Fibroblast of skin of right biceps (primary cell): Measurements from ENCODE around the gene KDM5B.
"Not testable (repeated sequence)": the region's sequence is repeated elsewhere in the genome, so short reads cannot be mapped to it uniquely, and the experiment has no call there.

Source experiments
- DNase-seq: peaks from one replicate; pipeline ENCODE4 v3.0.0-alpha.2; 2013

KDM5B gene

DNA sequence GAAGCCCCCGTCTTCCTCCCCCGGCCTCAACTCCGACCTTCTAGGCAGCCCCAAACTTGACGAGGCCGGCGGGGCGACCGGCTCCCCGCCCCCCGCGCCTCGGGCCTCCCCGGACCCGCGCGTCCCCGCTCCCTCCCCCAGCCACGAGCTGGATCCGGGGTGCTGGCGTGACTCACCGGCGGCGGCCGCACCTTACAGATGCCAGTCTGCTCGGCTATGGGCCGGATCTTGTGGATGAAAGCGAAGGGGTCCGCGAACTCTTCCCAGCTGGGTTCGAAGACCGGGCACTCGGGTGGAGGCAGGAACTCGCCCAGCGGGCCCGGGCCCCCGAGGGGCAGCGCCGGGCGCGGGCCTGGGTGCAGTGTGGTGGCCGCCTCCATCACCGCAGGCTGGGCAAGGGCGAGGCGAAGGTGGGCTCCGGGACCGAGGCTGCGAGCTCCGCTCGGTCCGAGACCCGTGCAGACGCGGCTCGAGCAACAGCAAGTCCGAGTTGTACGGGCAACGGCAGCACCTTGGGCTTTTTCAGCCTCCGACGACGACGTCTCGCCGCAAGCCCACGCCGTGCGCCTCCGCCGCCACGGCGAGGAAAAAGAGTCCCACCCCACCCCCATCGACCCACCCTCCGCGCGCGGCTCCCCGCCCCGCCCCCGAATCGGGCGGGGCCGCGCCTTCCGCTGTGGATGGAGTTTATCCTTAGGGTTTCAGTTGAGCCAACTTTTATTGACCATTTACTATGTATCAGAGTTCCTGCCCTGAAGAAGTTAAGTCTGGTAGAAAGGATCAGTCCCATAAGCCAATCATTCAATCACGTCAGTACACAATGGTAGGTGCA is at the start of gene KDM5B:
TSS of gene KDM5B (minus strand) at position 496 of the 832 bp plus-strand sequence. CDS start at position 380, 116 bp downstream.
- peak; percentile 81 for DNase-seq

DNA sequence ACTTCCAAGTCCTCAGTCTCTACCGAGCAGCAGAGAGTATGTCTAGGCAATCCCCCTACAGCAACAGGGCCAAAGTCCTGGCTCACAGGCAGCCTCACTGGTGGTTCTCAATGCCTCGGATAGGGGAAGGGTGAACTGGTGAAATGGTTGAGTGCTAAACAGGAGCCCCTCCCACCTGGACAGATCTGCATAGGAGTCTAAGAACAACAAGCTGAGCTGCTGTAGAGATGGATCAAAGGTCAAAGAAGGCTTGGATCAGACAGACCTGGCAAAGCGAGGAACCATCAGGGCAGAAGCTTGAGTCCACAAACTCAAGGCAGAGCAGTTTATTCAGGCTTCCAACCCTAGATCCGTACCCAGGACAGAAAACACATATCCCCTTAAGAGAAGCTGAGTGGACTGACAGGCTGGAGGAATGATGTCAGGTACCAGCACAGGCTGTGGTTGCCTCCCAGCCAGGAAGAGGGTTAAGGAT is 49.0 kb upstream of the KDM5B start:
- no peak for DNase-seq

- no peak for DNase-seq
Measured at GRCh38 chr1:202856014-202856413, 47.8 kb upstream of the KDM5B start.

- no peak for DNase-seq
Measured at GRCh38 chr1:202854787-202855186, 46.6 kb upstream of the KDM5B start.

DNA sequence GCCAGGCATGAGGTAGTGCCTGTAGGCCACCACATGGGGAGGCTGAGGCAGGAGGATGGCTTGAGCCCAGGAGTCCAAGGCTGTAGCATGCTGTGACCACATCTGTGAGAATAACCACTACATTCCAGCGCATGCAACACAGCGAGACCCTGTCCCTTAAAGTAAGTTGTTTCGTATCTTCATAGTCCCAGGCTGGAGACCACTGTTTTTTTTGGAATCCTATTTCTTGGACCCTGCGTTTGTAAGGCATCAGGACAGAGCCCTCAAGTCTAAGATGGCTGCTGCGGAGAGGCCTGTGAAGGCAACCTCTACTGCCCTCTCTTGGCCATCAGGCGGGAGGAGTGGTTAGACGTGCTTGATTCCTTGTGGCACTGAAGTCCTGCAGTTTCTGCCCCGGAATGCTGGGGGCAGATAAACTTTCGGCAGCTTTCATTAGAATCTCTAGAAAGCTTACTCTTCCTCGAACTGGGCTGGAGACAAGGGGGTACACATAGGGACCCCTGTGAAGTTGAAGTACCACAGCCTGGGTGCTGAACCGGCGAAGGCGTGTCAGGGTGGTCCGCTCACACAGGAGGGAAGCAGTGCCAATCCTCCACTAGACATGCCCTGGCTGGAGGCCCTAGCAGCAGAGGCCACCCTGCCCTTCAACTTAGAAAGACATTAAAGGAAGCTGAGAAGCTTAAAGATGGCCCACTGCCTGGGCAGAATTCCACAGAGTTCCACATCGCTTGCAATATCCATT is 44.1 kb upstream of the KDM5B start:
- DNase-seq, result peak; percentile 61

- DNase-seq, result no peak
Measured at GRCh38 chr1:202850593-202851362, 42.6 kb upstream of the KDM5B start.

DNA sequence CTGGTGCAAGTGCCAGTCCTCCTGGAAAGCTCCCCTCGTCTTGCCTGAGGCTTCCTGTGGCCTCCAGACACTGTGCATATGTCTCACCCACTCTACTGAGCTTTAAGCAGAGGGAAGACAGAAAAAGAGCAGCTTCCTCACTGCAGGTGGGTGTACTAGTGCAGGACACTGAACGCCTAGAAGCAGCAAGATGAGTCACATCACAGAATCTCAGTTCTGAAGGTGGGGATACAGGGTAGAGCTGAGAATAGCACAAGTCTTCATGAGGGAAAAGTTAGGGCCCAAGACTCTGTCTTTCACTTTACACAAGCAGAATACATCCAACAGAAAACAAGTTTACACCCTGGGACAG is 39.9 kb upstream of the KDM5B start:
- no peak for DNase-seq

GRCh38 chr1:202844935-202845334 is 36.7 kb upstream of the KDM5B start:
- peak; percentile 36 for DNase-seq

- DNase-seq, result no peak
Measured at GRCh38 chr1:202844259-202844658, 36.0 kb upstream of the KDM5B start.

GRCh38 chr1:202843081-202843480 is 34.9 kb upstream of the KDM5B start:
- DNase-seq, result no peak

GRCh38 chr1:202837746-202838262 is 29.6 kb upstream of the KDM5B start:
- DNase-seq, result no peak

GRCh38 chr1:202836623-202837403 is 28.6 kb upstream of the KDM5B start:
- no peak for DNase-seq

DNA sequence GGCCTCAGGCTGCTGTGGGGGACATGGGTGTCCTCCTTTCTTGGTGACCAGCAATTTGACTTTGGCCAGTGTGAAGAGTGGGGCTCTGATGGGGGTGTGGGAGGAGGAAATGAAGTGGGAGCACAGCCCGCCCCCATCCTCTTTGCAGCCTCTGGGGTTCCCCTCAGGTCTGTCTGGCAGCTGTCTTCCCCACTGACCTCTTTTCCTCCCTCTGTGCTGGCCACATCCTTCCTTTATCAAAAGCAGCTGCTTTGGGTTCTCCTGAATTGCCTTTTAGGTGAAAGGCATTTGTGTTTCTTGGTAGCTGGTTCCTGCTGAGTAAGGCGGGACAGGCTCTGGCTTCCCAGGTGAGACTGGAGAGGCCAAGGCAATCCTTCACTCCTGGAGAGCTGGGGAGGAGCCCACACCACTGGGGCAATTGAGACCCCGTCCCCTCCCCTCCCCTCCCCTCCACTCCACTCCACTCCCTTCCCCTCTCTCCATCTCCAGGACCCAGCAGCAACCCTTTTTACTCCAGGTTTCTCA is 27.4 kb upstream of the KDM5B start:
- DNase-seq, result no peak

GRCh38 chr1:202834771-202835547 is 26.7 kb upstream of the KDM5B start:
- DNase-seq, result no peak

DNA sequence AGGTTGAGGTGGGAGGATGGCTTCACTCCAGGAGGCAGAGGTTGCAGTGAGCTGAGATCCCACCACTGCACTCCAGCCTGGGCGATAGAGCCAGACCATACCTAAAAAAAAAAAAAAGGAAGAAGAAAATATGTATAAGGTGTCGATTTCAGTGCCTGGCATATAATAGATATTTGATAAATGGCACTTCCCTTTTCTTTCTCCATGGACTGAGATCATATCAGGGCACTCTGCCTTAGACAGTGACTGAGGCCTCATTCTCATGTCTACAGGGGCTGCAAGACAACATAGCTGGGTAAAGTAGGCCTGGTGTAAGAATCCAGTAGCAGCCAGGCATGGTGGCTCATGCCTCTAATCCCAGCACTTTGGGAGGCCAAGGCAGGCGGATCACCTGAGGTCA is 23.7 kb upstream of the KDM5B start:
- DNase-seq, result no peak

- DNase-seq, result not testable (repeated sequence)
Measured at GRCh38 chr1:202829223-202829622, 21.0 kb upstream of the KDM5B start.

DNA sequence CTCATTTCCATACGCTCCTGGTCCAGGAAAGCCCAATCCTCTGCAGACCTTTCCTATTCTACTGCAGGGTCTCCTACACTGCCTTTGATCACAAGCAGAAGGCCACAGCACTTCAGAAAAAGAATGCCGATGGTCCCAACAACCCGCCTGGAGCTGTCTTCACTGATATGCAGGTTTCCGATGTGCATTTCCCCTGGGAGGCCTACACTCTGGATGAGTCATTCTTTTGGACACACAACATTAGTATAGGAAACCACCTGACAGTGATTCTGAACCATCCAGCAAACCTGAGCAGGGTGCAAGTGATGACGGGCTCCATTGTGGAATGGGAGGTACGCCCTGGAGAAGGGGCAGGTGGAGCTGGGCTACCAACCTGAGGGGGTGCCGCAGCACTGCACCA is 17.5 kb upstream of the KDM5B start:
- DNase-seq, result no peak

DNA sequence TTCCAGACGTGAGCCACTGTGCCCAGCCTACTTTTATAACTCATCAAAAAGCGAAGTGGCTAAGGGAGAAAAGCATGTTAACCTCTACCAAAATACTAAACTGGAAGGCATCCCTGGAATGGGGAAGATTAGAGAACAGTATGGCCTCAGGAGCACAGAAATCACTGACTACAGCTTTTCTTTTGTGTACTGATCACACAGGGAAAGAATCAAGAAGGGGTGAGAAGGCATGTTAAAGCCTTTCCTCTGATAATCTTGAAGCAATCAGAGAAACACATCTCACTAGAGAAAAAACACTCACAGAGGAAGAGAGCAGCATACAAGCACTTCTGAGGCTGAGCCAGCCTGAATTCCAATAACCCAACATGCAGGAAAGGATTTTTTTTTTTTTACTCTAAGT is 13.2 kb upstream of the KDM5B start:
- DNase-seq, result peak; percentile 65

DNA sequence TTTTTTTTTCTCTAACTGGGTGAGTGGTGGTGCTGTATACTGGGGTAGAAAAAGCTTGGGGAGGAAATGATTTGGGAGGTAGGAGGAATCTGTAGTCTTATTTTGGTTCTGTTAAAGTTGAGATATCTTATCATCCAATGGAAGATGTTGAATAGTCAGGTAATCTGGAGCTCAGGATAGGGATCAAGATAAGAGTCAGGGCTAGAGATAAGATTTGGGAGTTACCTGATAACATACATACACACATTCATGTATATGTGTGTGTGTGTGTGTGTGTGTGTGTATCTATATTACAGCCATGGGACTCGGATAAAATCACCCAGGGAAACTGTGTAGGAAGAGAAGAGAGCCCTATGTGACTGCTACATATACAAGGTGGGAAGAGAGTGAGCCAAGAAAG is 10.6 kb upstream of the KDM5B start:
- no peak for DNase-seq

DNA sequence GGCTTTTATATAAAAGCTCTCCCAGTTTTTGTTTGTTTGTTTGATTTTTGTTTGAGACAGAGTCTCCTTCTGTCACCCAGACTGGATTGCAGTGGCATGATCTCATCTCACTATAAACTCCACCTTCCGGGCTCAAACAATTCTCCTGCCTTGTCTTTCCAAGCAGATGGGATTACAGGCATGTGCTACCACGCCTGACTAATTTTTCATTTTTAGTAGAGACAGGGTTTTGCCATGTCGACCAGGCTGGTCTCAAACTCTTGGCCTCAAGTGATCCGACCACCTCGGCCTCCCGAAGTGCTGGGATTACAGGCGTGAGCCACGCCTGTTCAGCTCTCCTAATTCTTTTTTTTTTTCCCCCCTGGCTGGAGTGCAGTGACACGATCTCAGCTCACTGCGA is 6.9 kb upstream of the KDM5B start:
- DNase-seq, result no peak
